K562 (cell line): Measurements from ENCODE around the gene PLA2G15. TPM values are rescaled to one million over a fixed set of nuclear protein-coding genes. Genes with fewer than 3 reads are reported as not detected.

Experiments
- CREB1 ChIP-seq, 2 experiments: sonication (generic) in 1 of 2; formaldehyde crosslinking in 1 of 2; IDR thresholded peaks; 2 replicates each; pipeline versions ENCODE4 v1.6.1 to v1.8.0; 2012 to 2022; ENCODE audit warnings: inconsistent platforms in 1 of 2, mild to moderate bottlenecking in 1 of 2, missing genetic modification reagents in 1 of 2, moderate library complexity in 1 of 2
- ERF ChIP-seq: fragments of 450-650 bp; formaldehyde crosslinking; IDR thresholded peaks from 2 replicates; pipeline ENCODE4 v1.4.0; 2020; ENCODE audit warnings: mild to moderate bottlenecking, mixed read lengths
- GATAD2B ChIP-seq: fragments of 450-650 bp; IDR thresholded peaks from 2 replicates; pipeline ENCODE4 v1.6.1; 2017; ENCODE audit warnings: mild to moderate bottlenecking, borderline replicate concordance
- LARP7 ChIP-seq: fragments of 450-650 bp; IDR thresholded peaks from 2 replicates; pipeline ENCODE4 v1.6.1; 2016
- MTA1 ChIP-seq: fragments of 450-650 bp; IDR thresholded peaks from 2 replicates; pipeline ENCODE4 v1.6.1; 2017; ENCODE audit warnings: borderline replicate concordance
- NKRF ChIP-seq: fragments of 450-650 bp; IDR thresholded peaks from 2 replicates; pipeline ENCODE4 v1.6.1; 2016; ENCODE audit warnings: borderline replicate concordance
- SUPT5H ChIP-seq: fragments of 450-650 bp; IDR thresholded peaks from 2 replicates; pipeline ENCODE4 v1.6.1; 2016
- TAF1 ChIP-seq: IDR thresholded peaks from 2 replicates; pipeline ENCODE4 v1.6.1; 2011; ENCODE audit warnings: mild to moderate bottlenecking, low read length, moderate library complexity; ENCODE audit not compliant: insufficient read depth, control insufficient read depth, severe bottlenecking; ENCODE audit errors: extremely low read depth
- TBP ChIP-seq: optimal IDR thresholded peaks from 2 replicates; pipeline ENCODE3; 2011; ENCODE audit warnings: low read depth, low read length, improper control_type of control experiment
- YBX1 ChIP-seq: fragments of 450-650 bp; IDR thresholded peaks from 2 replicates; pipeline ENCODE4 v1.7.1; 2016; ENCODE audit warnings: mild to moderate bottlenecking
- ZBTB7A ChIP-seq: IDR thresholded peaks from 2 replicates; pipeline ENCODE4 v1.6.1; 2011; ENCODE audit warnings: low read depth, mild to moderate bottlenecking, low read length, moderate library complexity, borderline replicate concordance; ENCODE audit not compliant: control insufficient read depth
- ZC3H11A ChIP-seq: IDR thresholded peaks from 2 replicates; pipeline ENCODE4 v1.6.1; 2012; ENCODE audit warnings: low read depth, low read length, improper control_type of control experiment
- ZNF239 ChIP-seq: fragments of 250-450 bp; sonication (Bioruptor Pico); IDR thresholded peaks from 2 replicates; pipeline ENCODE4 v1.4.0; 2020; ENCODE audit warnings: mild to moderate bottlenecking
- ZNF277 ChIP-seq: fragments of 250-450 bp; sonication (Bioruptor Pico); IDR thresholded peaks from 2 replicates; pipeline ENCODE4 v1.8.0; 2022; ENCODE audit warnings: inconsistent platforms, mild to moderate bottlenecking, moderate library complexity, borderline replicate concordance
- ZNF384 ChIP-seq: IDR thresholded peaks from 2 replicates; pipeline ENCODE4 v1.6.1; 2012; ENCODE audit warnings: low read depth, low read length, improper control_type of control experiment
- polyA plus RNA-seq, 8 experiments: library from polyadenylated mRNA; depleted of rRNA in 4 of 8; stranded (reverse) in 5 of 8; unstranded in 3 of 8; fragments of >200 nt; fragmentation: Nextera tagmentation in 2 of 8; fragmentation: Illumina TruSeq in 1 of 8; extraction: Ambion mirVana in 2 of 8; extraction: Trizol in 1 of 8; gene quantifications; 2 replicates each; pipeline versions ENCODE4 v1.2.1 to v1.2.3, GENCODE V29; 2011 to 2014; ENCODE audit warnings: inconsistent platforms in 1 of 8, missing spikeins in 1 of 8
- total RNA-seq, 7 experiments: library from RNA; depleted of rRNA in 6 of 7; stranded (reverse); fragments of >200 nt in 6 of 7; fragmentation: Illumina TruSeq in 2 of 7; extraction: Trizol in 2 of 7; gene quantifications; 2 replicates each; pipeline versions ENCODE4 v1.2.1 to v1.2.3, GENCODE V29; 2011 to 2021; ENCODE audit warnings: low replicate concordance in 1 of 7
- TF ChIP-seq, protein P1 (sequence below), 2 experiments: fragments of 450-650 bp; IDR thresholded peaks; 2 replicates each; pipeline ENCODE4 v1.6.1; 2016; ENCODE audit warnings: mild to moderate bottlenecking in 2 of 2, borderline replicate concordance in 1 of 2, low read depth in 1 of 2, moderate library complexity in 1 of 2

Gene PLA2G15
- total and polyA plus RNA-seq, 9 of the 15 experiments (the other 6 are each of a cell fraction or from before 2014, with no cell fraction given): 0.42 to 8.6 (median 4.8) TPM

GRCh38 chr16:68244903-68245853 lies at the start of gene PLA2G15 (continued):
- TF ChIP-seq, protein P1, sequence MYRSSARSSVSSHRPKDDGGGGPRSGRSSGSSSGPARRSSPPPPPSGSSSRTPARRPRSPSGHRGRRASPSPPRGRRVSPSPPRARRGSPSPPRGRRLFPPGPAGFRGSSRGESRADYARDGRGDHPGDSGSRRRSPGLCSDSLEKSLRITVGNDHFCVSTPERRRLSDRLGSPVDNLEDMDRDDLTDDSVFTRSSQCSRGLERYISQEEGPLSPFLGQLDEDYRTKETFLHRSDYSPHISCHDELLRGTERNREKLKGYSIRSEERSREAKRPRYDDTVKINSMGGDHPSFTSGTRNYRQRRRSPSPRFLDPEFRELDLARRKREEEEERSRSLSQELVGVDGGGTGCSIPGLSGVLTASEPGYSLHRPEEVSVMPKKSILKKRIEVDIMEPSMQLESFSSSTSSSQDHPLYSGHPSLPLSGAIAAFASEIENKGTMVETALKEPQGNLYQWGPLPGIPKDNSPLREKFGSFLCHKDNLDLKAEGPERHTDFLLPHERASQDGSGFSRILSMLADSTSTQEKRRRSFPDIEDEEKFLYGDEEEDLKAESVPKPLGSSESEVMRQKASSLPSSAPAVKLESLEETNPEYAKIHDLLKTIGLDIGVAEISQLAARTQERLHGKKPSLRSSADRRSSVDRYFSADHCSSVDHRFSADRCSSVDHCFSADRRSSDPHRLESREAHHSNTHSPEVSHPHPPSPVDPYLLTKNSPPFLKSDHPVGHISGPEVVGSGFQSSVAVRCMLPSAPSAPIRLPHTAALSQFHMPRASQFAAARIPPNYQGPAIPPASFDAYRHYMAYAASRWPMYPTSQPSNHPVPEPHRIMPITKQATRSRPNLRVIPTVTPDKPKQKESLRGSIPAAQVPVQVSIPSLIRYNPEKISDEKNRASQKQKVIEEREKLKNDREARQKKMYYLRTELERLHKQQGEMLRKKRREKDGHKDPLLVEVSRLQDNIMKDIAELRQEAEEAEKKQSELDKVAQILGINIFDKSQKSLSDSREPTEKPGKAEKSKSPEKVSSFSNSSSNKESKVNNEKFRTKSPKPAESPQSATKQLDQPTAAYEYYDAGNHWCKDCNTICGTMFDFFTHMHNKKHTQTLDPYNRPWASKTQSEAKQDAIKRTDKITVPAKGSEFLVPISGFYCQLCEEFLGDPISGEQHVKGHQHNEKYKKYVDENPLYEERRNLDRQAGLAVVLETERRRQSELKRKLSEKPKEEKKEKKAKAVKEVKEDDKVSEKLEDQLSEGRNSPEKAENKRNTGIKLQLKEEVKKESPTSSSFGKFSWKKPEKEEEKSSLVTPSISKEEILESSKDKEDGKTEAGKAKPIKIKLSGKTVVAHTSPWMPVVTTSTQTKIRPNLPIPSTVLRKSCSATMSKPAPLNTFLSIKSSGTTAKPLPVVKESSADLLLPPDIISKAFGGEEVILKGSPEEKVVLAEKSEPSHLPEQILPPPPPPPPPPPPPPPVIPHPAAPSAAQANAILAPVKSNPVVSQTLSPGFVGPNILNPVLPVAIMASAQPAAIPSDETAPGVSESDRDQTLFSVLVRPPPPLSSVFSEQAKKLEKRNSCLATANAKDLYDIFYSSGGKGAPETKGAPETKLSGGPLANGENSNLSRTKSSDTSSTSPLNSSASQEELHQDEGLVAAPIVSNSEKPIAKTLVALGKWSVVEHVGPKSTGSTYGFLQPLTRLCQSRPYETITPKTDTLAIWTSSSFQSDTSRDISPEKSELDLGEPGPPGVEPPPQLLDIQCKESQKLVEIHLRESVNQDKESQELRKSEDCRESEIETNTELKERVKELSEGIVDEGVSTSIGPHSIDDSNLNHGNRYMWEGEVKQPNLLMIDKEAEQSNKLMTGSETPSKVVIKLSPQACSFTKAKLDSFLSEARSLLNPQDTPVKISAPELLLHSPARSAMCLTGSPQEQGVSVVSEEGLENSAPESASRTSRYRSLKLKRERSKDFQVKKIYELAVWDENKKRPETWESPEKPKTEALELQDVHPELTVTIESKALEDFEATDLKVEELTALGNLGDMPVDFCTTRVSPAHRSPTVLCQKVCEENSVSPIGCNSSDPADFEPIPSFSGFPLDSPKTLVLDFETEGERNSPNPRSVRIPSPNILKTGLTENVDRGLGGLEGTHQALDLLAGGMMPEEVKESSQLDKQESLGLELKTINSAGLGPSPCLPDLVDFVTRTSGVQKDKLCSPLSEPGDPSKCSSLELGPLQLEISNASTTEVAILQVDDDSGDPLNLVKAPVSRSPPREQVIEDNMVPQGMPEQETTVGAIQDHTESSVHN (IDR thresholded peaks at IDR 0.05; ENCODE audit: borderline replicate concordance in 1 of 2, low read depth in 1 of 2): no peak
- TF ChIP-seq ZNF384 (no peak), ZC3H11A (no peak), LARP7 (no peak), TBP (peak; percentile 8), ERF (CRISPR knock-in tag) (no peak), ZNF239 (CRISPR knock-in tag) (no peak), CREB1 (IDR thresholded peaks at IDR 0.05) (peak; percentile 75; the same call in 1 of the 2 replicates), CREB1 (CRISPR knock-in tag; IDR thresholded peaks at IDR 0.05) (peak; percentile 82), ZBTB7A (peak; percentile 94), TAF1 (peak; percentile 43), YBX1 (no peak), ZNF277 (CRISPR knock-in tag) (no peak), GATAD2B (no peak), MTA1 (no peak), SUPT5H (peak; percentile 66), NKRF (peak; percentile 64; the same call in 1 of the 2 replicates)
